ENCODE results near the gene PPIAL4G. TPM values are rescaled to one million over a fixed set of nuclear protein-coding genes. Genes with fewer than 3 reads are reported as not detected.
"Not testable (repeated sequence)": the region's sequence is repeated elsewhere in the genome, so short reads cannot be mapped to it uniquely, and the experiment has no call there.

PPIAL4G gene
- not detected for polyA plus RNA-seq (2012; ENCODE audit: missing spikeins)

DNA sequence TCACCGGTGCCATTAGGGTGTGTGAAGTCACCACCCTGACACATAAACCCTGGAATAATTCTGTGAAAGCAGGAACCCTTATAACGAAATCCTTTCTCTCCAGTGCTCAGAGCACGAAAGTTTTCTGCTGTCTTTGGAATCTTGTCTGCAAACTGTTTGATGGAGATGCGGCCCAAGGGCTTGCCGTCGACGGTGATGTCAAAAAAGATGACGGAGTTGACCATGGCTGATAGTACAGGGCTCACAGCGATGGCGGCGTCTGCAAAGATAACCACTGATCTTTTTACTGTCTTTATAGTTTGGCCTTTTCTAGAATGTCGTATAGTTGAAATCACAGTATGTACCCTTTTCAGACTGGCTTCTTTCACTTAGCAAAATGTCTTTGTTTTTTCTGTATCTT is at the start of gene PPIAL4G:
PPIAL4G (minus strand) TSS at position 274 of the 400 bp plus-strand sequence; CDS start at position 224, 50 bp downstream.
- not testable (repeated sequence) for FAIRE-seq

DNA sequence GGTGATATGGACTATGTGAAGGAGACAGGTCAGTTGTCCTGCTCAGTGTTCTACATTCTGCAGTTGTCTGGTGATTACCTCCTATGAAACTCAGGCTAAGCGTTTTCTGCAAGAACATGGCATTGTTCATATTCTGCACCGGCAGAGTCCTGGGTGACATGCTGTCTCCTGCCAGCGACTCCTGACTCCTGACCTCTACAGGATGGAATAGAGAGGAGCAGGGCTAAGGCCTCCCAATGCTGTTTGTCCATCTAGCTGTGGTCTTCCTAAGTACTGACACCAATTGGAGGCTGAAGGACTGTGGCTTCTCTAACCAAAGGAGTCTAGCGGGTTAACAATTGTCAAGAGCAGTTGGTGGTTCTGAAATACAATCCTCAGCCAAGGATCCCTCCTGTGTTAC is 49.1 kb upstream of the PPIAL4G start:
- not testable (repeated sequence) for DNase-seq (ENCODE audit: insufficient read length); FAIRE-seq

More for the DNA sequence above, at the start of gene PPIAL4G:
- DNase-seq (ENCODE audit: insufficient read length) = not testable (repeated sequence)

DNA sequence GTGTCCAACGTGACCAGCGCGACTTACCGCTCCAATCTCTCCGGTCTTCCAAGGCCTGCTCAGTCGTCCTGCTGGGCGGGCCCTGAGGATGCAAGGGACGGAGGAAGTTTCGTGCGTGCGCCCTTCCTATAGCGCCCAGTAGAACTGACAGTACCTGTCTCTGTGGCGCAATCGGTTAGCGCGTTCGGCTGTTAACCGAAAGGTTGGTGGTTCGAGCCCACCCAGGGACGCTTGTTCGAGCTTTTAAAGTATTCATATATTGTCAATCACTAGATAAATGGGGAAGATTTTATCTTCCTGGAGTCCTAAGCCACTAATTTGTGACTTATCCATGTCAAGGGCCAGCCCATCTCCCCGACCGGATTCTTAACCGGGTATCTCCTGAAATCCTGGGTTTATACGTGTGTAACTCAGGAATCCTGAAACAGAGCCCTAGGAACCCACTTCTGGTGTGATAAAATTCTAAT is 46.0 kb upstream of the PPIAL4G start:
- not testable (repeated sequence) for FAIRE-seq; DNase-seq (ENCODE audit: insufficient read length)

DNA sequence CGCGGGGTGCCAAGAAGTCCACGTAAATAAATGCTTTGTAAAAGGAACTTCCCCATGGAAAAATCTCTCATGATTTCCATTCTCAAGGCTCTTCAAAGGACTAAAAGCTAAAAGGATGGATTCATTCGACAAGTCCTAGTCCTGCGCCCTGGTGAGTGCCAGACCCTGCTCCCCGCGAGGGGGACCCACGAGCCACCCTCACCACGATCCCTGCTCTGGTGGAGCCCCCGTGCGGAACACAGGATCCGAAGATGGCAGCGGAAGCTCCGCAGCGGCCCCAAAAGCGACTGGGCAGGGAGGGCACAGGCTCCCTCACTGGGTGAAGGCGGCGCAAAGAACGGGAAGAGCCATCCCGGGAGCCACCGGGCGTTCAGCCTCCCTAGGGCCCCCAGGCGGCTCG is 45.5 kb upstream of the PPIAL4G start:
- FAIRE-seq; DNase-seq (ENCODE audit: insufficient read length): not testable (repeated sequence)

DNA sequence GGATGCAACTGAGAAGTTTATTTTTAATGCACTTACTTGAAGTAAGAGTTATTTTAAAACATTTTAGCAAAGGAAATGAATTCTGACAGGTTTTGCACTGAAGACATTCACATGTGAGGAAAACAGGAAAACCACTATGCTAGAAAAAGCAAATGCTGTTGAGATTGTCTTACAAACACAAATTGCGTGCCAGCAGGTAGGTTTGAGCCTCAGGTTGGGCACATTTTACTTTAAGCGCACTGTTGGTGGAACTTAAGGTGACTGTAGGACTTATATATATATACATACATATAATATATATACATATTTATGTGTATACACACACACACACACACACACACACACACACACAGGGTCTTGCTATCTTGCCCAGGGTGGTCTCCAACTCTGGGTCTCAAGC is 43.5 kb upstream of the PPIAL4G start:
- not testable (repeated sequence) for DNase-seq (ENCODE audit: insufficient read length); FAIRE-seq

DNA sequence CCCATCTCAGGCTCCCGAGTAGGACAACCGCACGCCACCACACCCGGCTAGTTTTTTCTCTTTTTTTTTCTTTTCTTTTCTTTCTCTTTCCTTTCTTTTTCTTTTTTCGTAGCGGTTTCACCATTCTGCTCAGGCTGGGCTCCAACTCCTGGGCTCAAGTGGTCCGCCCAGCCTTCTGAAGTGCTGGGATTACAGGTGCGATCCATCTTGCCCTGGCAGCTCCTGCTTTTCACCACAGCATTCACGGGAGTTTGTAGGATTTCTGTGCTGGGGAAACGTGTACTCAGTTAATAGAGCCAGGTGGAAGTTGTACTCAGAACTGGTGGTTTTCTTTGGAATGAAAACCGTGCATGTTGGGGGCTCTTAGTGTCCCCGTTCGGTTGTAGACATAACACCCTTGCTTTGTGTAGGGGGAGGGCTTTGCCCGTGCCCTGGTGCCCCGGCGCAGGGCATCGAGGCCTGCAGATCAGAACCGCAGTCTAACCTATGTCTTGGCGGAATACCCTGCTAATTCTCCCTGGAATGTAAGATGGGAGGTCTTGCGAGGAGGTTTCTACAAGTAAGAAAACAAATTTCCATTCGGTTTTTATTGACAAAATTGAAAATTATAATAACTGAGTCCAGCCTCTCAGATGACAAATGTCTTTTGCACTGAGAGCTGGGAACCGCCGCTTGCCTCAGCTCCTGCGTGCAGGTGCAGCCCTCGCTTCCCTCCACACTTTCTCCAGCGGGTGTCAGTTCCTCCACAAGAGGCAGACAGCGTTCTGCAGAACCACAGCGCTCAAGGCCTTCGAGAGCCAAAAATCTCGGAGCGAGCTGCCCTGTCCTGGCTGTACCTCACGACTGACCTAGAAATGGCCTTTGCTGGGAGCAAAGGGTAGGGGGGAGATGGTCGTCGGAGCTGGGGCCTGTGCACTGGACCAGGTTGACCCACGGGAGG is 40.4 kb upstream of the PPIAL4G start:
- DNase-seq (ENCODE audit: insufficient read length); FAIRE-seq: not testable (repeated sequence)

DNA sequence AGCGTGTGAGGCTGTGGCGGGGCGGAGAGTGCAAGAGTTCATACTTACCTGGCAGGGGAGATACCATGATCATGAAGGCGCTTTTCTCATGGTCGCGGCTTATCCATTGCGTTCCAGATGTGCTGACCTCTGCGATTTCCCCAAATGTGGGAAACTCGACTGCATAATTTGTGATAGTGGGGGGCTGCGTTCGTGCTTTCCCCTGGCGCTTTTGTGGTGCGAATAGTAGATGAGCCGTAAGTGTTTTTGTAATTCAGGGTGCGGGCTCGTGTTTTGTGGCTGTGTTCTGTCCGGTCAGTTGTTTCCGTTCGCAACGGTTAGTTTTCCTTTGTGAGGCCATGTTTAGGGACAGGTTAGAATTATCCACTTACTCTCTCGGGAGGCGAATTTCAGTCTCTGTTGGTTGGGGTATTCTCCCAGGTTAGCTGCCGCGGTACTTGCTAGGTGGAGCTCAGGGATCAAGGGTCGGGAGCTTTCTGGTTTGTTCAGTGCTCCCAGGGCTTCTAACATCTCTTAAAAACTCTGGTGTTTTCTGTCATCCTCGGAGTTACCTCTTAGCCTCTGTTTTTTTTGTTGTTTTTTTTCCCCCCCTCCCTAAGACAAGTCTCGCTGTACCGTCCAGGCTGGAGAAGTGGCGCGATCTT is 39.6 kb upstream of the PPIAL4G start:
- not testable (repeated sequence) for DNase-seq (ENCODE audit: insufficient read length); FAIRE-seq
- TF ChIP-seq TAF1 (IDR thresholded peaks at IDR 0.05; ENCODE audit: borderline replicate concordance, low read depth, low read length) (peak; percentile 82), POLR2A (IDR thresholded peaks at IDR 0.05; ENCODE audit: low read depth, low read length) (peak; percentile 96), POLR2AphosphoS5 (IDR thresholded peaks at IDR 0.05; ENCODE audit: low read depth, low read length) (peak; percentile 99)

DNA sequence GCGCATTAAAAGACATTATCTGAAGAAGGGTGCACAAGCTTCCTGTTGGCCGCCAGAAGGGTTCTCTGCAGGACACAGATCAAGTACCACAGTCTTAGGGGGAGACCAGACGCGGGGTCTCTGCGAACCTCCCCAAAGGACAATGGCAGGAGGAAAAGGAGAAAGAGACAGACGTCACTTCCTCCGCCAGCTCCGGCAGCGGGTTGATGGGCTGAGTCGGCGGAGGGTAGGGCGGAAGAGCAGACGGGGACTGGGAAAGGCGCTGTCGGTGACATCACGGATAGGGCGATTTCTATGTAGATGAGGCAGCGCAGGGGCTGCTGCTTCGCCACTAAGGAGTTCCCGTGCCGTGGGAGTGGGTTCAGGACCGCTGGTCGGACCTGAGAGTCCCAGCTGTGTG is 39.0 kb upstream of the PPIAL4G start:
- not testable (repeated sequence) for FAIRE-seq; DNase-seq (ENCODE audit: insufficient read length)

DNA sequence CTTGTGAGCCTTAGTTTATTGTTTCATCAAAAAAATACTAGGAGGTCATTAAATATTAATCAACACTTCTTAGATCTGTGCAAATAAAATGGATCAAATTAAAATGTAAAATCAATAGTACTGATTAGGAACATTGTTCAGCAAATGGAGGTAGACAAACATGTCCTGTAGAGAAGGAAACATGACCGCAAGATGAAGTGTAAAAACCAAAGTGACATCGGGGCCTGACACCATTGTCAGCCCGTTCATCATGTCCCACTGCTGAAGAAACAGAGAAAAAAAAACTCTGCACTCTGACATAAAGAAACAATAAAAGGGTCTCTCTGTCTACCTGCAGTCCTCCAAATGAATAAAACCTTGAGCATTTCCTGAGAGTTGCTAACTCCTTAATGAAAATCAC is 31.2 kb upstream of the PPIAL4G start:
- not testable (repeated sequence) for FAIRE-seq; DNase-seq (ENCODE audit: insufficient read length)

DNA sequence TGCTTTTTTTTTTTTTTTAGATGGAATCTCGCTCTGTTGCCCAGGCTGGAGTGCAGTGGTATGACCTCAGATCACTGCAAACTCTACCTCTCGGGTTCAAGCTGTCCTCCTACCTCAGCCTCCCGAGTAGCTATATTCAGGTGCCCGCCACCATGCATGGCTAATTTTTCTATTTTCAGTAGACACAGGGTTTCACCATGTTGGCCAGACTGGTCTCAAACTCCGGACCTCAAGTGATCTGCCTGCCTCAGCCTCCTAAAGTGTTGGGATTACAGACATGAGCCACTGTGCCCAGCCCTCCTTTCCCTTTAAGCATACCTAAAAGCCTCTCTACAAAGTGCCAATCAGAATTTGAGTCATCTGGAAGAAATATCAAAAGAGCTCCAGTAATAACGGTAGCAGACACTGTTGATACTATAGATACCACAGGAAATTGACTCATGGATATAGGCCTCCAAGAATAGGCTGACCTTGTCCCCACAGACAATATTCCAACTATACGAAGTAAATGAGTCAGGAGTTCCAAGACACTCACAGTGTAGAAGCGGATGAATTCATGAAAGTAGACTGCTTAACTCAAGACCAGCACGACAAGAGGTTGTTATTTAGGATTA is 29.6 kb upstream of the PPIAL4G start:
- not testable (repeated sequence) for DNase-seq (ENCODE audit: insufficient read length); FAIRE-seq

DNA sequence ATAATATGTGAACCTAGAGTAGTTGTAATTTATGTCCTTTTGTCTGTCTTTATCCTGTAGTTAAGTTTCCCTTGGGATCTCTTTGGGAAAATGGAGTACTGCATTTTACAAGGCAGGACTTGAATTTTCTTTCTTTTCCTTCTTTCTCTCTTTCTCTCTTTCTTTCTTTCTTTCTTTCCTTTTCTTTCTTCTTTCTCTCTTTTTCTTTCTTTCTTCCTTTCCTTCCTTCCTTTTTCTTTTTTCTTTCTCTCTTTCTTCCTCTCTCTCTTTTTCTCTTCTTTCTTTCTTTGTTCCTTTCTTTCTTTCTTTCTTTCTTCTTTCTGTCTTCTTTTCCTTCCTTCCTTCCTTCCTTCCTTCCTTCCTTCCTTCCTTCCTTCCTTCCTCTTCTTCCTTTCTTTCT is 10.8 kb upstream of the PPIAL4G start:
- FAIRE-seq = not testable (repeated sequence)

DNA sequence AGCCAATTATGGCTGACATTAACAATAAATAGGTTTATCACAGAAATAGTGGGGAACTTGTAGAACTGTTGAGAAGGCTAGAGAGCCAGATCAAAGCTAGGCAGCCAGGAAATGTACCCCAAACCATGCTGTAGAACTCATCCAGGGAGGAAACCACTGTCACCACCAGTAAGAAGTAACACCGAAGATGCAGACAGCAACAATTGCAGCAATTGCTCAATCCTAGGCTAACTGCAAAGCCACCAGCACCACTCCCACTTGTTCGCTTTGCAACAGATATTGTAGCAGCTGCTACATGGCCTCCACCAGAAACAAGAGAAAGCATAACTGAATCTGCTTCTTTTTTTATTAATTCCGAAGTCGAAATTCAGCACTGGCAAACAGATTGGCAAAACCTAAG is 2.0 kb downstream of the PPIAL4G start:
- FAIRE-seq; DNase-seq (ENCODE audit: insufficient read length): not testable (repeated sequence)

More for the DNA sequence above, 10.8 kb upstream of the PPIAL4G start:
- not testable (repeated sequence) for DNase-seq (ENCODE audit: insufficient read length)

DNA sequence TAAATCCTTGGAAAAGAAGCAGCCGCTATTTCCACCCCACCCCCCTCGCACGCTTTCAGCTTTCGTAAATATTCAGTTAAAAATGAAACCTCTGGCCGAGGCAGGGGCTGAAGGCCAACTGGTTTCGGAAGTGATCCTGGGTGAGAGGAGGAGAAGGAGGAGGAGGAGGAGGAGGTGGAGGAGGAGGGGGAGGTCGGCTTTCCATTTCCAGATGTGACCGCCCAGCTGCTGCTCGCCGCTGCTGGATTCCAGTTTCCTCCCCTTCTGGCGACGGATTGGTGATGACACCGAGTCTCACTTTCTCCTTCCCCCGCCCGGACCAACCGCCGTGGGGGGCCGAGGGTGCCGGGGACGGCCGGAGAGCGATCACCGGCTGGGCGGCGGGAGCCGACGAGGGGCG is 23.4 kb downstream of the PPIAL4G start:
- not testable (repeated sequence) for DNase-seq (ENCODE audit: insufficient read length); FAIRE-seq

DNA sequence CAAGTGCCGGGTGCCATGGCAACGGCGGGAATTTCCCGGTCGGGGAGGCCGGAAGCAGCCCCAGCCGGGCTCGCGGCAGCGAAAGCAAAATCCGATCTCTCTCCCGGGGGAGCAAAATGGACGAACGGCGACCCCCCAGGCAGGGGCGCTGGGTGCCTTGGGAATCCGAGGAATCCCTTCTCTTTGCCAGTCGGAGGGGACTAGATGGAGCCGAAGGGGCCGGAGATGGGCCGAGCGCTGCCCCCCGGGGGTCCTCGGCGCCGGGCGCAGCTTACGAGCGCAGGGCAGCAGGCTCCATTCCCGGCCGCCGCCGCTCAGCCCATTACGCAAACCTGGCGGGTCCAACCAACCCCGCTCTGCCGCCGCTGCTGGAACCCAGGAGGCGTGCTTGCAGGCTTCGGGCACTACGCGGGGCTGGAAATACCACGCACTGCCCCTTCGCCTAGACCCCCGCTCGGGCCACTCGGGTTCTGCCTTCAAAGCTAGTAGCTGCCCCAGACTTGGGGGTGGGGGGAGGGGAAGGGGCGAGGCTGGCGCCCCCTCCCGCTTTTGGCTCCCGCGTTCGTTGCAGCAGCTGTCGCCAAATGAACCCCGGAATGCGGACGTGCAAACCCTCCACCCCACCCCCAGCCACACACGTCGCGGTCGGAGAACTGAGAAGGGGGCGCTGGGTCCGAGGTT is 24.1 kb downstream of the PPIAL4G start:
- not testable (repeated sequence) for DNase-seq (ENCODE audit: insufficient read length); FAIRE-seq

DNA sequence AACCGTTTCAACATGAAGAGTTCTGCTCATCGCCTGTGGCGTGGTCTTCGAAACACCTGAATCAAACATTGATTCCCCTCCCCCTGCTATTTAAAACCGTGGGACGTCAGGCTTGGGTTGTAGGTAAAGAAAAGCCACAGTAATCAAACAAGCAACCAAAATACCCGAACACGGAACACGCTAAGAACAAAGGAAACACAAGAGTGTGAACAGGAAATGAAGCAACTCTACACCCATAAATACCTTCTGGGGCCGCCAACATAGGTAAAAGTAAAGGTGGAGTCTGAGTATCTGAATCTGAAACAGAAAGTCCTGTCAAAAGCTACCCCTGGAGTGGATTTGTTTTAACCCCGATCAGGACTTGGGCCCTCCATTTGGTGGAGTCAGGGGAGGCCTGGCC is 24.7 kb downstream of the PPIAL4G start:
- not testable (repeated sequence) for DNase-seq (ENCODE audit: insufficient read length); FAIRE-seq

DNA sequence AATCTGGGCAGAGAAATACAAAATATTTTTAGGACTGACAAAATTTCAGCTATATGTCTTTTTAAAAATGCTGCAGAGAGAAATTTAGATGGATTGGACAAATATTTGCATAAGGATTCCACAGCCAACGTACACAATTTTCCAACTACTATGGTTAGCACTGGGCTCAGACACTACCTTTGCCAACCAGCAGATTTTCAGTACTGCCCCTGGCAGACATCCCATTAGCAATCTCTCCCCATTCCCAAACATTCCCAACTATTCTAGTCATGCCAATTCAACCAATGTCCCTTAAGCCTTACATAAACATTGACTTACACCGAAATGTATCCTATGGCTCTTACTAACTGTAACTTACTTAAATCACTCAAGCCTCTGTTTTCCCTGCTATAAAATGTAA is 30.3 kb downstream of the PPIAL4G start:
- not testable (repeated sequence) for FAIRE-seq

DNA sequence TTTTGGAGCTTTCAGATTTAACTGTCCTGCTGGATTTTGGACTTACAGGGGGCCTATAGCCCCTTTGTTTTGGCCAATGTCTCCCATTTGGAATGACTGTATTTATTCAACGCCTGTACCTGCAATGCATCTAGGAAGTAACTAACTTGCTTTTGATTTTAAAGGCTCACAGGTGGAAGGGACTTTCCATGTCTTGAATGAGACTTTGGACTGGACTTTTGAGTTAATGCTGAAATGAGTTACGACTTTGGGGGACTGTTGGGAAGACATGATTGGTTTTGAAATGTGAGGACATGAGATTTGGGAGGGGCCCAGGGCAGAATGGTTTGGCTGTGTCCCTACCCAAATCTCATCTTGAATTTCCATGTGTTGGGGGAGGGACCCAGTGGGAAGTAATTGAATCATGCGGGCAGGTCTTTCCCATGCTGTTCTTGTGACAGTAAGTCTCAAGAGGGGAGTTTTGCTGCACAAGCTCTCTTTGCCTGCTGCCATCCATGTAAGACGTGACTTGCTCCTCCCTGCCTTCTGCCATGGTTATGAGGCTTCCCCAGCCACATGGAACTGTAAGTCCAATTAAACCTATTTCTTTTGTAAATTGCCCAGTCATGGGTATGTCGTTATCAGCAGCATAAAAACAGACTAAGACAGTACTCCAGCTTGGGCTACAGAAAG is 43.3 kb downstream of the PPIAL4G start:
- DNase-seq (ENCODE audit: insufficient read length); FAIRE-seq: not testable (repeated sequence)

More for the DNA sequence above, 30.3 kb downstream of the PPIAL4G start:
- not testable (repeated sequence) for DNase-seq (ENCODE audit: insufficient read length)
